ENCODE data around the gene IMP3. TPM values are rescaled to one million over a fixed set of nuclear protein-coding genes. Genes with fewer than 3 reads are reported as not detected.

The IMP3 gene
- total RNA-seq, 1 donor from 2014 or later, result 215 TPM

- FAIRE-seq (no peak), DNase-seq (ENCODE audit: low read depth) (no peak)
- TF ChIP-seq CTCF (IDR thresholded peaks at IDR 0.05; ENCODE audit: insufficient read depth, low read length, severe bottlenecking), result no peak
- no peaks in the 10 kb centered on the region for H3K36me3 ChIP-seq (ENCODE audit: control insufficient read depth, insufficient read depth, low read length)
- no peak overlapping the region for H3K4me3 ChIP-seq (ENCODE audit: low read depth, low read length)
- no peaks in the 10 kb centered on the region for H3K27me3 ChIP-seq (ENCODE audit: control insufficient read depth, insufficient read depth, low read length)
Measured at GRCh38 chr15:75677465-75678323, 37.7 kb upstream of the IMP3 start.

- DNase-seq (ENCODE audit: low read depth) (no peak), FAIRE-seq (no peak)
- H3K27me3 ChIP-seq (ENCODE audit: control insufficient read depth, insufficient read depth, low read length), result no peaks in the 10 kb centered on the region
- H3K36me3 ChIP-seq (ENCODE audit: control insufficient read depth, insufficient read depth, low read length), result no peaks in the 10 kb centered on the region
- no peak overlapping the region for H3K4me3 ChIP-seq (ENCODE audit: low read depth, low read length)
- no peak for TF ChIP-seq CTCF (IDR thresholded peaks at IDR 0.05; ENCODE audit: insufficient read depth, low read length, severe bottlenecking)
Measured at GRCh38 chr15:75676688-75677464, 36.9 kb upstream of the IMP3 start.

- DNase-seq (ENCODE audit: low read depth) (no peak), FAIRE-seq (no peak)
- TF ChIP-seq CTCF (IDR thresholded peaks at IDR 0.05; ENCODE audit: insufficient read depth, low read length, severe bottlenecking), result no peak
- H3K27me3 ChIP-seq (ENCODE audit: control insufficient read depth, insufficient read depth, low read length), result no peaks in the 10 kb centered on the region
- no peaks in the 10 kb centered on the region for H3K36me3 ChIP-seq (ENCODE audit: control insufficient read depth, insufficient read depth, low read length)
- no peak overlapping the region for H3K4me3 ChIP-seq (ENCODE audit: low read depth, low read length)
Measured at GRCh38 chr15:75675579-75676404, 35.8 kb upstream of the IMP3 start.

- no peak for FAIRE-seq
Measured at GRCh38 chr15:75674366-75674765, 34.3 kb upstream of the IMP3 start.

More at GRCh38 chr15:75674366-75674765, 34.3 kb upstream of the IMP3 start:
- DNase-seq (ENCODE audit: low read depth), result no peak
- Histone ChIP-seq H3K4me3 (ENCODE audit: low read depth, low read length) (no peak overlapping the region), H3K36me3 (ENCODE audit: control insufficient read depth, insufficient read depth, low read length) (no peaks in the 10 kb centered on the region), H3K27me3 (ENCODE audit: control insufficient read depth, insufficient read depth, low read length) (no peaks in the 10 kb centered on the region)
- no peak for TF ChIP-seq CTCF (IDR thresholded peaks at IDR 0.05; ENCODE audit: insufficient read depth, low read length, severe bottlenecking)
